GM12878 (cell line): Measurements from ENCODE around the gene TRIM7. TPM values are rescaled to one million over a fixed set of nuclear protein-coding genes. Genes with fewer than 3 reads are reported as not detected.

Source experiments
- BACH1 ChIP-seq: fragments of 450-650 bp; IDR thresholded peaks from 2 replicates; pipeline ENCODE4 v1.6.1; 2017; ENCODE audit warnings: mild to moderate bottlenecking, borderline replicate concordance
- CBX3 ChIP-seq: fragments of 200-600 bp; sonication (generic); IDR thresholded peaks from 2 replicates; pipeline ENCODE4 v1.6.1; 2016; ENCODE audit warnings: low read depth, borderline replicate concordance
- CHD2 ChIP-seq: IDR thresholded peaks from 2 replicates; pipeline ENCODE4 v1.6.1; 2011; ENCODE audit warnings: low read depth, low read length, improper control_type of control experiment, borderline replicate concordance
- CREM ChIP-seq: IDR thresholded peaks from 2 replicates; pipeline ENCODE4 v1.6.1; 2014; ENCODE audit warnings: antibody characterized with exemption, low read depth
- EP300 ChIP-seq, 2 experiments: fragments of 150-350 bp in 1 of 2; IDR thresholded peaks; 2 replicates each; pipeline ENCODE4 v1.6.1; 2011 to 2012; ENCODE audit warnings: low read depth in 2 of 2, low read length in 2 of 2, borderline replicate concordance in 1 of 2, improper control_type of control experiment in 1 of 2, inconsistent platforms in 1 of 2; ENCODE audit not compliant: control insufficient read depth in 1 of 2
- ESRRA ChIP-seq: IDR thresholded peaks from 2 replicates; pipeline ENCODE4 v1.6.1; 2012; ENCODE audit warnings: mild to moderate bottlenecking, low read length, improper control_type of control experiment
- FOS ChIP-seq: IDR thresholded peaks from 3 replicates; pipeline ENCODE4 v1.6.1; 2011; ENCODE audit warnings: borderline replicate concordance; ENCODE audit not compliant: insufficient read length; ENCODE audit errors: extremely low read depth
- FOXM1 ChIP-seq: IDR thresholded peaks from 2 replicates; pipeline ENCODE4 v1.6.1; 2012; ENCODE audit warnings: low read depth, mild to moderate bottlenecking, inconsistent platforms, low read length, moderate library complexity
- GABPA ChIP-seq: IDR thresholded peaks from 2 replicates; pipeline ENCODE4 v1.6.1; 2014; ENCODE audit warnings: antibody characterized with exemption, low read depth, mild to moderate bottlenecking, inconsistent platforms
- JUND ChIP-seq: IDR thresholded peaks from 2 replicates; pipeline ENCODE4 v1.6.1; 2012; ENCODE audit warnings: low read depth, mild to moderate bottlenecking, low read length, improper control_type of control experiment, moderate library complexity
- KAT2A ChIP-seq: conservative IDR thresholded peaks from 2 replicates; pipeline ENCODE4 v1.6.1; 2011; ENCODE audit warnings: low read depth, low read length; ENCODE audit not compliant: control insufficient read depth
- MYB ChIP-seq: fragments of 150-350 bp; IDR thresholded peaks from 2 replicates; pipeline ENCODE4 v1.6.1; 2014; ENCODE audit warnings: mild to moderate bottlenecking, low read depth, low read length, borderline replicate concordance
- NR2C1 ChIP-seq: fragments of 450-650 bp; IDR thresholded peaks from 2 replicates; pipeline ENCODE4 v1.6.1; 2017; ENCODE audit warnings: antibody characterized with exemption, mild to moderate bottlenecking, moderate library complexity
- NR2F1 ChIP-seq: fragments of 450-650 bp; conservative IDR thresholded peaks from 2 replicates; pipeline ENCODE4 v1.6.1; 2017; ENCODE audit warnings: mild to moderate bottlenecking
- NRF1 ChIP-seq: conservative IDR thresholded peaks from 2 replicates; pipeline ENCODE4 v1.6.1; 2011; ENCODE audit warnings: mild to moderate bottlenecking, low read depth, low read length, improper control_type of control experiment
- PML ChIP-seq: IDR thresholded peaks from 2 replicates; pipeline ENCODE4 v1.6.1; 2012; ENCODE audit warnings: low read length, inconsistent platforms
- RAD51 ChIP-seq: fragments of 450-650 bp; IDR thresholded peaks from 2 replicates; pipeline ENCODE4 v1.6.1; 2016; ENCODE audit warnings: moderate library complexity, mild to moderate bottlenecking, inconsistent platforms
- RUNX3 ChIP-seq: IDR thresholded peaks from 2 replicates; pipeline ENCODE4 v1.6.1; 2012; ENCODE audit warnings: low read length, inconsistent platforms
- SMAD5 ChIP-seq: IDR thresholded peaks from 2 replicates; pipeline ENCODE4 v1.6.1; 2016; ENCODE audit warnings: antibody characterized with exemption, low read depth
- SPI1 ChIP-seq: IDR thresholded peaks from 2 replicates; pipeline ENCODE4 v1.6.1; 2011; ENCODE audit warnings: low read depth, mild to moderate bottlenecking, low read length, moderate library complexity, borderline replicate concordance; ENCODE audit not compliant: insufficient read depth
- SUPT20H ChIP-seq: IDR thresholded peaks from 2 replicates; pipeline ENCODE4 v1.6.1; 2011; ENCODE audit warnings: low read depth, mild to moderate bottlenecking, low read length, moderate library complexity, borderline replicate concordance; ENCODE audit not compliant: control insufficient read depth
- TAF1 ChIP-seq: IDR thresholded peaks from 2 replicates; pipeline ENCODE4 v1.6.1; 2011; ENCODE audit warnings: mild to moderate bottlenecking, low read depth, low read length, borderline replicate concordance
- ZNF384 ChIP-seq: IDR thresholded peaks from 2 replicates; pipeline ENCODE4 v1.6.1; 2012; ENCODE audit warnings: low read depth, mild to moderate bottlenecking, low read length, improper control_type of control experiment, borderline replicate concordance
- polyA plus RNA-seq, 11 experiments: library from polyadenylated mRNA; depleted of rRNA in 4 of 11; unstranded in 6 of 11; stranded (reverse) in 5 of 11; fragments of >200 nt; fragmentation: Nextera tagmentation in 4 of 11; fragmentation: Illumina TruSeq in 1 of 11; extraction: Ambion mirVana in 4 of 11; extraction: Trizol in 1 of 11; gene quantifications; 1 replicate in 1 of 11; 2 replicates in 10 of 11; pipeline versions ENCODE4 v1.2.1 to v1.2.3, GENCODE V29; 2011 to 2016; ENCODE audit warnings: inconsistent platforms in 2 of 11, missing spikeins in 2 of 11, low read depth in 1 of 11
- total RNA-seq, 4 experiments: library from RNA; depleted of rRNA in 3 of 4; stranded (reverse); fragments of >200 nt in 3 of 4; fragmentation: Illumina TruSeq in 1 of 4; extraction: Trizol in 1 of 4; gene quantifications; 2 replicates each; pipeline versions ENCODE4 v1.2.1 to v1.2.3, GENCODE V29; 2013 to 2021
- TF ChIP-seq, protein P1 (sequence below): IDR thresholded peaks from 2 replicates; pipeline ENCODE4 v1.6.1; 2012; ENCODE audit warnings: low read depth, low read length, improper control_type of control experiment
- TF ChIP-seq, protein P2 (sequence below): fragments of 450-650 bp; IDR thresholded peaks from 2 replicates; pipeline ENCODE4 v1.6.1; 2016; ENCODE audit warnings: mild to moderate bottlenecking

Gene TRIM7
- total and polyA plus RNA-seq, 10 of the 15 experiments (the other 5 are each of a cell fraction or from before 2014, with no cell fraction given), result 0.02 to 1.6 (median 0.41) TPM

DNA sequence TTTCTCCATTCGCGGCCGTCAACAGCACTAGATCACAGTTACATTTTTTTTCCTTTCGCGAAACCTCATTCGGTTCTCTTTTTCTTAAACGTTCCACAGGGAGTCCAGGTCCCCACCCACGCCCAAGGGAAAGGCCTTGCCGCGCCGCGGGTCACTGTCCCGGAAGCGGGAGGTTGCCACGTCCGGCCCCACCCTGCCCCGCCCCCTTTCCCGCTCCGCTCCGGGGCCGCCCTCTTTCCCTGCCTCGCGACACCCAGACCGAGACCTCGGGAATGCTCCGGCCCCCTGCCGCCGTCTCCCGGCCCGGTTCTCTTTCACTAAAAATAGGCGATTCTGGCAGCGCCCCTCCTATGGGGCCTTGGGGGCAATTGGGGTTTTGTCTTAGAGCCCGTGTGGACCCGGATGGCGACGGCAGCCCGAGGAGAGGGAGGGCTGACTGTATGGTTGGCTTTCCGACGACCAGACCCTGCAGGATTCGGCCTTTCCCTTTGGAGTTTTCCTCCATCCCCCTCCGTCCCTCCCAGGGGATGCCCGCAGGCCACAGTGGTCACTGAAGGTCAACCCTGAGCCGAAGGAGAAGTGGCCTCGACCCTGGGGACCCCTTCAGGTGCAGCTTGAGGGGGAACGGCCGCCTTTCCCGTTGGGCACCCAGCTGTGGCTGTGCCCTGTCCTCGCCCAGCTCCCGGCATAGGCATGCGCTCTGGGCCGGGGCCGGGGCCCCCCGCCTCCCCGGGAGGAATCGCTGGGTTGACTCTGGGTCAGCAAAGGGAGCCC is 41.5 kb upstream of the TRIM7 start (continued):
- TF ChIP-seq TAF1, result peak; percentile 45; the same call in 1 of the 2 replicates
- no peak for TF ChIP-seq SUPT20H
- TF ChIP-seq BACH1, result 0 out of 2 replicates have a peak, but pooled peaks have one; percentile 24
- TF ChIP-seq CHD2, result peak; percentile 96
- TF ChIP-seq, protein P1, sequence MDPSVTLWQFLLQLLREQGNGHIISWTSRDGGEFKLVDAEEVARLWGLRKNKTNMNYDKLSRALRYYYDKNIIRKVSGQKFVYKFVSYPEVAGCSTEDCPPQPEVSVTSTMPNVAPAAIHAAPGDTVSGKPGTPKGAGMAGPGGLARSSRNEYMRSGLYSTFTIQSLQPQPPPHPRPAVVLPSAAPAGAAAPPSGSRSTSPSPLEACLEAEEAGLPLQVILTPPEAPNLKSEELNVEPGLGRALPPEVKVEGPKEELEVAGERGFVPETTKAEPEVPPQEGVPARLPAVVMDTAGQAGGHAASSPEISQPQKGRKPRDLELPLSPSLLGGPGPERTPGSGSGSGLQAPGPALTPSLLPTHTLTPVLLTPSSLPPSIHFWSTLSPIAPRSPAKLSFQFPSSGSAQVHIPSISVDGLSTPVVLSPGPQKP, result 0 out of 2 replicates have a peak, but pooled peaks have one; percentile 45
- TF ChIP-seq PML, result peak; percentile 50
- TF ChIP-seq CREM, result peak; percentile 31; the same call in 1 of the 2 replicates
- no peak for TF ChIP-seq RAD51
- TF ChIP-seq JUND, result no peak
- no peak for TF ChIP-seq FOS
- TF ChIP-seq, protein P2, sequence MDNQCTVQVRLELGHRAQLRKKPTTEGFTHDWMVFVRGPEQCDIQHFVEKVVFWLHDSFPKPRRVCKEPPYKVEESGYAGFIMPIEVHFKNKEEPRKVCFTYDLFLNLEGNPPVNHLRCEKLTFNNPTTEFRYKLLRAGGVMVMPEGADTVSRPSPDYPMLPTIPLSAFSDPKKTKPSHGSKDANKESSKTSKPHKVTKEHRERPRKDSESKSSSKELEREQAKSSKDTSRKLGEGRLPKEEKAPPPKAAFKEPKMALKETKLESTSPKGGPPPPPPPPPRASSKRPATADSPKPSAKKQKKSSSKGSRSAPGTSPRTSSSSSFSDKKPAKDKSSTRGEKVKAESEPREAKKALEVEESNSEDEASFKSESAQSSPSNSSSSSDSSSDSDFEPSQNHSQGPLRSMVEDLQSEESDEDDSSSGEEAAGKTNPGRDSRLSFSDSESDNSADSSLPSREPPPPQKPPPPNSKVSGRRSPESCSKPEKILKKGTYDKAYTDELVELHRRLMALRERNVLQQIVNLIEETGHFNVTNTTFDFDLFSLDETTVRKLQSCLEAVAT, result 0 out of 2 replicates have a peak, but pooled peaks have one; percentile 48
- TF ChIP-seq KAT2A, result no peak
- TF ChIP-seq GABPA, result peak; percentile 80
- TF ChIP-seq ESRRA, result no peak
- no peak for TF ChIP-seq MYB
- peak in 1 of 2 experiments; percentile 14; a peak in 1 of 4 replicates for TF ChIP-seq EP300 (IDR thresholded peaks at IDR 0.05; ENCODE audit: borderline replicate concordance in 1 of 2, control insufficient read depth in 1 of 2, low read depth in 2 of 2, low read length in 2 of 2)
- TF ChIP-seq FOXM1, result no peak
- TF ChIP-seq ZNF384, result 0 out of 2 replicates have a peak, but pooled peaks have one; percentile 40
- TF ChIP-seq CBX3, result no peak
- peak; percentile 75 for TF ChIP-seq NR2C1
- no peak for TF ChIP-seq SPI1
- TF ChIP-seq NRF1, result 0 out of 2 replicates have a peak, but pooled peaks have one; percentile 4
- TF ChIP-seq RUNX3, result peak; percentile 57; the same call in 1 of the 2 replicates
- peak; percentile 58; the same call in 1 of the 2 replicates for TF ChIP-seq SMAD5
- TF ChIP-seq NR2F1, result peak; percentile 85
